ENCODE measurements around the gene EXOC4.
A peak's percentile ranks its signal among the peaks of the same experiment; 100 is the strongest.
"Not testable (repeated sequence)": the region's sequence is repeated elsewhere in the genome, so short reads cannot be mapped to it uniquely, and the experiment has no call there.

Gene EXOC4

GRCh38 chr7:133858311-133858710 is 605.4 kb downstream of the EXOC4 start:
- no peak for DNase-seq

GRCh38 chr7:133859231-133859630 is 606.4 kb downstream of the EXOC4 start:
- DNase-seq = no peak

GRCh38 chr7:133859871-133860450 is 607.1 kb downstream of the EXOC4 start:
- DNase-seq = no peak

- no peak for DNase-seq
Measured at GRCh38 chr7:133860628-133861335, 607.9 kb downstream of the EXOC4 start.

GRCh38 chr7:133861876-133862275 is 609.0 kb downstream of the EXOC4 start:
- no peak for DNase-seq

- DNase-seq = no peak
Measured at GRCh38 chr7:133863362-133864061, 610.6 kb downstream of the EXOC4 start.

- no peak for DNase-seq
Measured at GRCh38 chr7:133869556-133869955, 616.7 kb downstream of the EXOC4 start.

GRCh38 chr7:133871757-133872156 is 618.9 kb downstream of the EXOC4 start:
- no peak for DNase-seq

- DNase-seq = peak; percentile 14
Measured at GRCh38 chr7:133873187-133873586, 620.3 kb downstream of the EXOC4 start.

GRCh38 chr7:133873631-133874030 is 620.8 kb downstream of the EXOC4 start:
- DNase-seq = peak; percentile 24

- DNase-seq = no peak
Measured at GRCh38 chr7:133883591-133883990, 630.7 kb downstream of the EXOC4 start.

GRCh38 chr7:133885213-133885612 is 632.3 kb downstream of the EXOC4 start:
- DNase-seq = no peak

- DNase-seq = no peak
Measured at GRCh38 chr7:133886086-133886485, 633.2 kb downstream of the EXOC4 start.

GRCh38 chr7:133886797-133887196 is 633.9 kb downstream of the EXOC4 start:
- no peak for DNase-seq

GRCh38 chr7:133887459-133887858 is 634.6 kb downstream of the EXOC4 start:
- DNase-seq = no peak

- no peak for DNase-seq
Measured at GRCh38 chr7:133888061-133888930, 635.4 kb downstream of the EXOC4 start.

GRCh38 chr7:133904776-133905175 is 651.9 kb downstream of the EXOC4 start:
- DNase-seq = no peak

- not testable (repeated sequence) for DNase-seq
Measured at GRCh38 chr7:133906553-133906952, 653.7 kb downstream of the EXOC4 start.

- no peak for DNase-seq
Measured at GRCh38 chr7:133910761-133911160, 657.9 kb downstream of the EXOC4 start.

- DNase-seq = peak; percentile 55
Measured at GRCh38 chr7:133911724-133912123, 658.8 kb downstream of the EXOC4 start.

- peak; percentile 20 for DNase-seq
Measured at GRCh38 chr7:133912916-133913697, 660.2 kb downstream of the EXOC4 start.

GRCh38 chr7:133916621-133917020 is 663.7 kb downstream of the EXOC4 start:
- DNase-seq = no peak

Measured in activated CD4-positive, alpha-beta T cell treated with anti-CD3 and anti-CD28 coated beads, Interleukin-2, amount 50 U/mL, for 16 hours (primary cell).